CD14-positive monocyte (primary cell): Measurements from ENCODE around the gene ARNT2. TPM values are rescaled to one million over a fixed set of nuclear protein-coding genes. Genes with fewer than 3 reads are reported as not detected.

Source experiments
- DNase-seq, 3 donors: peaks; one replicate each; pipeline ENCODE4 v3.0.0-alpha.2; 2011 to 2022
- H2AFZ ChIP-seq: 2 replicates; pipeline ENCODE4 v1.6.0; 2012; ENCODE audit warnings: mild to moderate bottlenecking, low read depth, low read length, inconsistent platforms; ENCODE audit not compliant: insufficient read depth, poor library complexity, severe bottlenecking
- H3K27ac ChIP-seq, 2 donors: 1 replicate in 1 of 2; 2 replicates in 1 of 2; pipeline ENCODE4 v1.5.1; 2012 to 2013; ENCODE audit warnings: low read length in 2 of 2, control low read depth in 1 of 2, inconsistent platforms in 1 of 2, low read depth in 1 of 2, mild to moderate bottlenecking in 1 of 2
- H3K27me3 ChIP-seq, 2 donors: one replicate each; pipeline versions ENCODE4 v1.6.0 to v1.6.1; 2011 to 2013; ENCODE audit warnings: low read length in 2 of 2; ENCODE audit not compliant: control insufficient read depth in 2 of 2, insufficient read depth in 2 of 2
- H3K36me3 ChIP-seq, 2 donors: replicated peaks in 1 of 2; 1 replicate in 1 of 2; 2 replicates in 1 of 2; pipeline versions ENCODE4 v1.5.1 to v1.6.1; 2012 to 2013; ENCODE audit warnings: low read length in 2 of 2, control low read depth in 1 of 2, inconsistent platforms in 1 of 2, mild to moderate bottlenecking in 1 of 2; ENCODE audit not compliant: insufficient read depth in 2 of 2, control insufficient read depth in 1 of 2
- H3K4me1 ChIP-seq, 2 donors: 1 replicate in 1 of 2; 2 replicates in 1 of 2; pipeline versions ENCODE4 v1.5.1 to v1.6.1; 2012 to 2013; ENCODE audit warnings: low read length in 2 of 2, control low read depth in 1 of 2, inconsistent platforms in 1 of 2, mild to moderate bottlenecking in 1 of 2, moderate library complexity in 1 of 2; ENCODE audit not compliant: insufficient read depth in 2 of 2, control insufficient read depth in 1 of 2
- H3K4me2 ChIP-seq: replicated peaks from 2 replicates; pipeline ENCODE3; 2012; ENCODE audit warnings: low read length, moderate library complexity, mild to moderate bottlenecking; ENCODE audit not compliant: poor library complexity, severe bottlenecking; ENCODE audit errors: extremely low read depth
- H3K4me3 ChIP-seq, 3 experiments: fragments of 200-600 bp in 1 of 3; sonication (generic) in 1 of 3; replicated peaks in 1 of 3; 1 replicate in 2 of 3; 2 replicates in 1 of 3; pipeline ENCODE4 v1.5.1; 2011 to 2013; ENCODE audit warnings: low read length in 3 of 3, mild to moderate bottlenecking in 3 of 3, control low read depth in 2 of 3, low read depth in 2 of 3, inconsistent platforms in 1 of 3, moderate library complexity in 1 of 3
- H3K79me2 ChIP-seq: 2 replicates; pipeline ENCODE4 v1.6.0; 2012; ENCODE audit warnings: mild to moderate bottlenecking, control low read depth, inconsistent platforms, low read length, moderate library complexity; ENCODE audit not compliant: insufficient read depth
- H3K9ac ChIP-seq: 2 replicates; pipeline ENCODE4 v1.6.0; 2017; ENCODE audit warnings: low read length, mild to moderate bottlenecking; ENCODE audit not compliant: insufficient read depth, poor library complexity, severe bottlenecking
- H3K9me3 ChIP-seq, 2 donors: replicated peaks in 1 of 2; 1 replicate in 1 of 2; 2 replicates in 1 of 2; pipeline versions ENCODE4 v1.5.1 to v1.6.1; 2012 to 2013; ENCODE audit warnings: low read length in 2 of 2, control low read depth in 1 of 2; ENCODE audit not compliant: control insufficient read depth in 1 of 2, insufficient read depth in 1 of 2
- H4K20me1 ChIP-seq: 2 replicates; pipeline ENCODE4 v1.6.0; 2012; ENCODE audit warnings: mild to moderate bottlenecking, low read length, control low read depth, moderate library complexity; ENCODE audit not compliant: insufficient read depth
- H3K27ac Mint-ChIP-seq, 7 donors: one replicate each; pipeline ENCODE4 v1.8.0; 2020; ENCODE audit warnings: mild to moderate bottlenecking in 7 of 7, mixed read lengths in 7 of 7, moderate library complexity in 6 of 7, inconsistent platforms in 2 of 7
- H3K27me3 Mint-ChIP-seq, 3 donors: one replicate each; pipeline ENCODE4 v1.8.0; 2021 to 2022; ENCODE audit warnings: low read depth in 3 of 3, mild to moderate bottlenecking in 3 of 3, mixed read lengths in 3 of 3, moderate library complexity in 3 of 3, inconsistent platforms in 1 of 3
- H3K36me3 Mint-ChIP-seq, 2 donors: one replicate each; pipeline ENCODE4 v1.8.0; 2020; ENCODE audit warnings: mixed read lengths in 2 of 2, inconsistent platforms in 1 of 2, mild to moderate bottlenecking in 1 of 2
- H3K4me1 Mint-ChIP-seq: one replicate; pipeline ENCODE4 v1.8.0; 2020; ENCODE audit warnings: mild to moderate bottlenecking, mixed read lengths
- H3K4me3 Mint-ChIP-seq, 2 donors: one replicate each; pipeline ENCODE4 v1.8.0; 2020; ENCODE audit warnings: mild to moderate bottlenecking in 2 of 2, mixed read lengths in 2 of 2, moderate library complexity in 1 of 2
- H3K9me3 Mint-ChIP-seq, 7 donors: one replicate each; pipeline ENCODE4 v1.8.0; 2020 to 2022; ENCODE audit warnings: mixed read lengths in 7 of 7, mild to moderate bottlenecking in 6 of 7, moderate library complexity in 6 of 7, inconsistent platforms in 2 of 7
- WGBS: methylation state at CpG from one replicate; pipeline ENCODE4 v1.1.5; 2013; ENCODE audit warnings: missing lambda C conversion rate; ENCODE audit not compliant: insufficient coverage; 5-methylcytosine and 5-hydroxymethylcytosine counted together
- intact Hi-C, 2 donors: fragments of 100-400 bp; cut with micrococcal nuclease; formaldehyde crosslinking; loops; one replicate each; pipeline versions ENCODE4 v1.15.0 to v1.15.1; 2023
- polyA plus RNA-seq, 3 donors: library from polyadenylated mRNA; depleted of rRNA in 1 of 3; unstranded in 2 of 3; stranded (reverse) in 1 of 3; fragments of 300-500 nt in 2 of 3; fragments of >200 nt in 1 of 3; fragmentation: Illumina TruSeq in 2 of 3; gene quantifications; 1 replicate in 2 of 3; 2 replicates in 1 of 3; pipeline ENCODE4 v1.2.3, GENCODE V29; 2012 to 2021
- TF ChIP-seq, protein P1 (sequence below): fragments of 200-600 bp; IDR thresholded peaks from one replicate; pipeline ENCODE4 v1.8.0; 2022; ENCODE audit warnings: antibody characterized with exemption, mild to moderate bottlenecking

The ARNT2 gene
- polyA plus RNA-seq, 3 donors: not detected

DNA sequence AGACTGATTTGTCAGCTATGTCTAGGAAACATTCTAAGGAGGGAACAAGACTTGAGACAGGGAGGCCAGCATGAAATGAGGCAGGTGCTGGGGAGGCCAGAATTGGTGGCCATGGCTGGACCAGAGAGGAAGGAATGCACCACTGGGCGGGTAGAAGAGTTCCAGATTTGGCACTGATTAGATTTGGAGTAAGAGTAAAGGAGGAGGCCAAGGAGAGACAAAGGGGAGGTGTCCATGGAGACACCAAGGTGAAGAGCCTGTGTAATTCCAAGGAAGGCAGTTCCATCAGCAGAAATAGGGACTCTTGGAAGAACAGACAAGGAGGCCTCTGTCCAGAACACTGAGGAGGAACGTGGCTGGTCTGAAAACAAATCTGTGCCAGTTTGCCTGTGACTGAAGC is 1.8 kb downstream of the ARNT2 start:
- no peak overlapping the region for H3K4me3 ChIP-seq
- H3K27me3 Mint-ChIP-seq: peaks cover 68 to 87% (median 71%) of the 10 kb centered on the region in 3 donors
- peak overlapping the region in 1 of 2 donors; percentile 82 for H3K4me3 Mint-ChIP-seq

DNA sequence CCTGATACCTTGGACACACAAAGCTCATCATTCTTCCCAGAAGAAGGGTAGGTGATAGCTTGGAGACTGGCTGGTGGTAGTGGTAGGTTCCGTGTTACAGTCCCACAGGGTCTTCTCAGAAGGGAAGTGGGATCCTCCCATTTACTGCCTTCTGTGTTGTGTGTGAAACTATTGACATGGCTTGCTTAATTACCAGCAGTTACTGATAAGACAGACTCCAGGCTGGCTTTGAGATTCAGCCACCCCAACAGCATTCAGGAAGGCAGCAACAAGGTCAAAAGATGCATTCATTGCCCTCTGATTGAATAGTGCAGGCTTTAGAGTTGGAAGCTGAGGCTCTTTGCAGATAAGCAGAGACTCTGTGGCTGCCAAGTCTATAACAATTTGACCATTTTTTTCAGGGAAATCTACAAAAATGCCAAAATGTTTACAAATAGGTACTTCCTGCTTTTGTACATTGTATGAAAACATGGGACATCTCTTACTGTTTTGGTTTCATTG is 7.7 kb downstream of the ARNT2 start:
- H3K27ac ChIP-seq: no peak overlapping the region
- intact Hi-C loops: no loop called here
- no peaks in the 10 kb centered on the region for H3K4me1 ChIP-seq
- no peak overlapping the region for H2AFZ ChIP-seq
- no CpG with 5 or more reads among the region's 1 CpG for WGBS
- H3K9me3 Mint-ChIP-seq: peaks cover 0 to 3% (median 0%) of the 10 kb centered on the region in 7 donors
- peaks cover 25 to 26% of the 10 kb centered on the region in 2 donors for H3K27me3 ChIP-seq
- no peaks in the 10 kb centered on the region for H3K36me3 ChIP-seq
- H3K9ac ChIP-seq: no peak overlapping the region
- H4K20me1 ChIP-seq: no peaks in the 10 kb centered on the region
- TF ChIP-seq, protein P1, sequence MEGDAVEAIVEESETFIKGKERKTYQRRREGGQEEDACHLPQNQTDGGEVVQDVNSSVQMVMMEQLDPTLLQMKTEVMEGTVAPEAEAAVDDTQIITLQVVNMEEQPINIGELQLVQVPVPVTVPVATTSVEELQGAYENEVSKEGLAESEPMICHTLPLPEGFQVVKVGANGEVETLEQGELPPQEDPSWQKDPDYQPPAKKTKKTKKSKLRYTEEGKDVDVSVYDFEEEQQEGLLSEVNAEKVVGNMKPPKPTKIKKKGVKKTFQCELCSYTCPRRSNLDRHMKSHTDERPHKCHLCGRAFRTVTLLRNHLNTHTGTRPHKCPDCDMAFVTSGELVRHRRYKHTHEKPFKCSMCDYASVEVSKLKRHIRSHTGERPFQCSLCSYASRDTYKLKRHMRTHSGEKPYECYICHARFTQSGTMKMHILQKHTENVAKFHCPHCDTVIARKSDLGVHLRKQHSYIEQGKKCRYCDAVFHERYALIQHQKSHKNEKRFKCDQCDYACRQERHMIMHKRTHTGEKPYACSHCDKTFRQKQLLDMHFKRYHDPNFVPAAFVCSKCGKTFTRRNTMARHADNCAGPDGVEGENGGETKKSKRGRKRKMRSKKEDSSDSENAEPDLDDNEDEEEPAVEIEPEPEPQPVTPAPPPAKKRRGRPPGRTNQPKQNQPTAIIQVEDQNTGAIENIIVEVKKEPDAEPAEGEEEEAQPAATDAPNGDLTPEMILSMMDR: no peak
- H3K36me3 Mint-ChIP-seq: no peaks in the 10 kb centered on the region
- peaks cover 0 to 3% of the 10 kb centered on the region in 2 donors for H3K9me3 ChIP-seq
- no peak overlapping the region for H3K4me3 Mint-ChIP-seq
- H3K4me3 ChIP-seq: no peak overlapping the region
- H3K4me1 Mint-ChIP-seq: no peaks in the 10 kb centered on the region
- no peaks in the 10 kb centered on the region for H3K79me2 ChIP-seq
- no peak for DNase-seq
- no peak overlapping the region for H3K4me2 ChIP-seq
- peaks cover 26 to 38% (median 30%) of the 10 kb centered on the region in 3 donors for H3K27me3 Mint-ChIP-seq
- H3K27ac Mint-ChIP-seq: no peak overlapping the region

More for the DNA sequence above, 1.8 kb downstream of the ARNT2 start:
- 50% methylated on average over 1 of the region's 2 CpGs for whole genome bisulfite sequencing
- Histone ChIP-seq H3K36me3 (no peaks in the 10 kb centered on the region), H3K4me2 (no peak overlapping the region), H3K27me3 (peaks cover 63 to 78% of the 10 kb centered on the region in 2 donors), H3K4me1 (peaks cover 0 to 3% of the 10 kb centered on the region in 2 donors), H3K79me2 (no peaks in the 10 kb centered on the region), H2AFZ (no peak overlapping the region), H4K20me1 (no peaks in the 10 kb centered on the region), H3K27ac (no peak overlapping the region), H3K9me3 (peaks cover 0 to 22% of the 10 kb centered on the region in 2 donors), H3K9ac (no peak overlapping the region)
- H3K9me3 Mint-ChIP-seq: peaks cover 0 to 10% (median 3%) of the 10 kb centered on the region in 7 donors
- no peaks in the 10 kb centered on the region for H3K36me3 Mint-ChIP-seq
- TF ChIP-seq, protein P1: no peak
- peaks cover 4% of the 10 kb centered on the region for H3K4me1 Mint-ChIP-seq
- intact Hi-C loops: no loop called here
- DNase-seq: no peak
- H3K27ac Mint-ChIP-seq: no peak overlapping the region
